Cardiac muscle cell (in vitro differentiated cells and primary cell): ENCODE data around the gene UQCC2. TPM values are rescaled to one million over a fixed set of nuclear protein-coding genes. Genes with fewer than 3 reads are reported as not detected.

Experiments
- DNase-seq, 2 donors: peaks; one replicate each; pipeline versions ENCODE4 v3.0.0 to v3.0.0-alpha.2; 2010 to 2017; ENCODE audit warnings: low read depth in 1 of 2, low spot score in 1 of 2
- H3K27ac ChIP-seq: fragments of 200-600 bp; sonication (generic); 2 replicates; pipeline ENCODE4 v1.5.1; 2016
- H3K27me3 ChIP-seq: fragments of 200-600 bp; sonication (generic); 2 replicates; pipeline ENCODE4 v1.6.0; 2016; ENCODE audit warnings: control low read depth
- H3K36me3 ChIP-seq: fragments of 200-600 bp; sonication (generic); 2 replicates; pipeline ENCODE4 v1.5.1; 2016; ENCODE audit warnings: control low read depth
- H3K4me1 ChIP-seq: fragments of 200-600 bp; sonication (generic); 2 replicates; pipeline ENCODE4 v1.8.1; 2017; ENCODE audit warnings: low read depth, mild to moderate bottlenecking, mixed run types
- H3K4me3 ChIP-seq: fragments of 200-600 bp; sonication (generic); 2 replicates; pipeline ENCODE4 v1.5.1; 2016; ENCODE audit warnings: mild to moderate bottlenecking
- H3K9me3 ChIP-seq: fragments of 200-600 bp; sonication (generic); 2 replicates; pipeline ENCODE4 v1.5.1; 2017; ENCODE audit warnings: low read depth, mild to moderate bottlenecking, control low read depth
- polyA plus RNA-seq: library from polyadenylated mRNA; unstranded; fragments of >200 nt; fragmentation: Nextera tagmentation; extraction: Ambion mirVana; gene quantifications from 2 replicates; pipeline ENCODE4 v1.2.1, GENCODE V29; 2016
- total RNA-seq: library from RNA; depleted of rRNA; stranded (reverse); fragments of >200 nt; gene quantifications from 2 replicates; pipeline ENCODE4 v1.2.3, GENCODE V29; 2016
- TF ChIP-seq, protein P1 (sequence below): IDR thresholded peaks from 2 replicates; pipeline ENCODE4 v1.5.1; 2012; ENCODE audit warnings: low read depth, mild to moderate bottlenecking, low read length

The UQCC2 gene
- total and polyA plus RNA-seq, 2 experiments from 2014 or later: 40.1 to 232 TPM

GRCh38 chr6:33737267-33738026, 25.9 kb upstream of the UQCC2 start:
- no peak for DNase-seq
- Histone ChIP-seq H3K4me3 (no peak overlapping the region), H3K27ac (no peak overlapping the region), H3K36me3 (no peaks in the 10 kb centered on the region), H3K4me1 (no peaks in the 10 kb centered on the region), H3K9me3 (no peaks in the 10 kb centered on the region), H3K27me3 (no peaks in the 10 kb centered on the region)
- TF ChIP-seq, protein P1, sequence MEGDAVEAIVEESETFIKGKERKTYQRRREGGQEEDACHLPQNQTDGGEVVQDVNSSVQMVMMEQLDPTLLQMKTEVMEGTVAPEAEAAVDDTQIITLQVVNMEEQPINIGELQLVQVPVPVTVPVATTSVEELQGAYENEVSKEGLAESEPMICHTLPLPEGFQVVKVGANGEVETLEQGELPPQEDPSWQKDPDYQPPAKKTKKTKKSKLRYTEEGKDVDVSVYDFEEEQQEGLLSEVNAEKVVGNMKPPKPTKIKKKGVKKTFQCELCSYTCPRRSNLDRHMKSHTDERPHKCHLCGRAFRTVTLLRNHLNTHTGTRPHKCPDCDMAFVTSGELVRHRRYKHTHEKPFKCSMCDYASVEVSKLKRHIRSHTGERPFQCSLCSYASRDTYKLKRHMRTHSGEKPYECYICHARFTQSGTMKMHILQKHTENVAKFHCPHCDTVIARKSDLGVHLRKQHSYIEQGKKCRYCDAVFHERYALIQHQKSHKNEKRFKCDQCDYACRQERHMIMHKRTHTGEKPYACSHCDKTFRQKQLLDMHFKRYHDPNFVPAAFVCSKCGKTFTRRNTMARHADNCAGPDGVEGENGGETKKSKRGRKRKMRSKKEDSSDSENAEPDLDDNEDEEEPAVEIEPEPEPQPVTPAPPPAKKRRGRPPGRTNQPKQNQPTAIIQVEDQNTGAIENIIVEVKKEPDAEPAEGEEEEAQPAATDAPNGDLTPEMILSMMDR: no peak

GRCh38 chr6:33735216-33735615, 23.7 kb upstream of the UQCC2 start:
- peaks cover 6% of the 10 kb centered on the region for H3K4me1 ChIP-seq
- H3K4me3 ChIP-seq: no peak overlapping the region
- no peak overlapping the region for H3K27ac ChIP-seq
- no peak for DNase-seq
- H3K9me3 ChIP-seq: no peaks in the 10 kb centered on the region
- no peaks in the 10 kb centered on the region for H3K36me3 ChIP-seq
- H3K27me3 ChIP-seq: no peaks in the 10 kb centered on the region
- TF ChIP-seq, protein P1: no peak

- Histone ChIP-seq H3K9me3 (no peaks in the 10 kb centered on the region), H3K4me3 (no peak overlapping the region), H3K36me3 (no peaks in the 10 kb centered on the region), H3K27me3 (no peaks in the 10 kb centered on the region), H3K27ac (no peak overlapping the region), H3K4me1 (peaks cover 9% of the 10 kb centered on the region)
- TF ChIP-seq, protein P1: no peak
- no peak for DNase-seq
These were observed 22.2 kb upstream of the UQCC2 start for GRCh38 chr6:33733709-33734007.

GRCh38 chr6:33732817-33733708, 21.6 kb upstream of the UQCC2 start:
- Histone ChIP-seq H3K27me3 (no peaks in the 10 kb centered on the region), H3K4me3 (no peak overlapping the region), H3K36me3 (no peaks in the 10 kb centered on the region), H3K4me1 (peaks cover 9% of the 10 kb centered on the region), H3K27ac (no peak overlapping the region), H3K9me3 (no peaks in the 10 kb centered on the region)
- DNase-seq: no peak
- TF ChIP-seq, protein P1: no peak

GRCh38 chr6:33732385-33732784, 20.9 kb upstream of the UQCC2 start:
- Histone ChIP-seq H3K9me3 (no peaks in the 10 kb centered on the region), H3K4me3 (no peak overlapping the region), H3K27me3 (no peaks in the 10 kb centered on the region), H3K27ac (no peak overlapping the region), H3K36me3 (no peaks in the 10 kb centered on the region), H3K4me1 (peaks cover 9% of the 10 kb centered on the region)
- DNase-seq: no peak
- TF ChIP-seq, protein P1: no peak
